HepG2 (cell line): Measurements from ENCODE around the gene JMJD7. TPM values are rescaled to one million over a fixed set of nuclear protein-coding genes. Genes with fewer than 3 reads are reported as not detected.

Source experiments
- DMAP1 ChIP-seq: IDR thresholded peaks from 2 replicates; pipeline ENCODE4 v1.6.1; 2016
- FLYWCH1 ChIP-seq: sonication (generic); formaldehyde crosslinking; IDR thresholded peaks from 2 replicates; pipeline ENCODE4 v1.8.1; 2023; ENCODE audit warnings: mild to moderate bottlenecking, missing genetic modification reagents
- FOXA1 ChIP-seq, 2 experiments: fragments of 450-650 bp in 1 of 2; sonication (generic) in 1 of 2; formaldehyde crosslinking in 1 of 2; IDR thresholded peaks; 2 replicates each; pipeline versions ENCODE4 v1.4.0 to v1.6.1; 2016 to 2020; ENCODE audit warnings: missing genetic modification reagents in 1 of 2
- FOXA3 ChIP-seq: IDR thresholded peaks from 2 replicates; pipeline ENCODE4 v1.6.1; 2016; ENCODE audit warnings: missing genetic modification reagents, missing compliant biosample characterization
- FOXP4 ChIP-seq: sonication (generic); formaldehyde crosslinking; IDR thresholded peaks from 2 replicates; pipeline ENCODE4 v1.4.0; 2020; ENCODE audit warnings: missing genetic modification reagents
- GMEB2 ChIP-seq: IDR thresholded peaks from 2 replicates; pipeline ENCODE4 v1.6.1; 2016; ENCODE audit warnings: missing biosample characterization, missing genetic modification reagents, low read depth
- HMGXB3 ChIP-seq: sonication (generic); formaldehyde crosslinking; IDR thresholded peaks from 2 replicates; pipeline ENCODE4 v1.4.0; 2020; ENCODE audit warnings: missing genetic modification reagents, borderline replicate concordance
- KDM2A ChIP-seq: sonication (generic); formaldehyde crosslinking; IDR thresholded peaks from 2 replicates; pipeline ENCODE4 v1.4.0; 2020; ENCODE audit warnings: low read depth, missing genetic modification reagents, borderline replicate concordance
- KLF16 ChIP-seq, 2 experiments: sonication (generic) in 1 of 2; formaldehyde crosslinking in 1 of 2; IDR thresholded peaks; 2 replicates each; pipeline versions ENCODE4 v1.6.1 to v1.8.0; 2016 to 2023; ENCODE audit warnings: missing genetic modification reagents in 2 of 2, missing compliant biosample characterization in 1 of 2
- KLF6 ChIP-seq: IDR thresholded peaks from 2 replicates; pipeline ENCODE4 v1.8.0; 2016; ENCODE audit warnings: missing biosample characterization, missing genetic modification reagents
- LCORL ChIP-seq, 2 experiments: fragments of 450-650 bp in 1 of 2; sonication (generic) in 1 of 2; formaldehyde crosslinking in 1 of 2; IDR thresholded peaks; 2 replicates each; pipeline versions ENCODE4 v1.5.0 to v1.6.1; 2017 to 2020; ENCODE audit warnings: antibody characterized with exemption in 1 of 2, missing genetic modification reagents in 1 of 2
- MAZ ChIP-seq, 2 experiments: sonication (generic) in 1 of 2; formaldehyde crosslinking in 1 of 2; IDR thresholded peaks; 2 replicates each; pipeline versions ENCODE4 v1.5.0 to v1.6.1; 2012 to 2020; ENCODE audit warnings: low read depth in 2 of 2, mild to moderate bottlenecking in 2 of 2, borderline replicate concordance in 1 of 2, improper control_type of control experiment in 1 of 2, low read length in 1 of 2, missing genetic modification reagents in 1 of 2, moderate library complexity in 1 of 2
- MLX ChIP-seq: IDR thresholded peaks from 2 replicates; pipeline ENCODE4 v1.6.1; 2016
- MYNN ChIP-seq: sonication (generic); formaldehyde crosslinking; IDR thresholded peaks from 2 replicates; pipeline ENCODE4 v1.4.0; 2020; ENCODE audit warnings: mild to moderate bottlenecking, low read depth, missing genetic modification reagents
- RFX5 ChIP-seq: IDR thresholded peaks from 2 replicates; pipeline ENCODE4 v1.6.1; 2011; ENCODE audit warnings: low read depth, low read length, improper control_type of control experiment
- SAP130 ChIP-seq: IDR thresholded peaks from 2 replicates; pipeline ENCODE4 v1.6.1; 2016; ENCODE audit warnings: low read depth
- TFE3 ChIP-seq: IDR thresholded peaks from 2 replicates; pipeline ENCODE4 v1.6.1; 2016
- TOPORS ChIP-seq: sonication (generic); formaldehyde crosslinking; IDR thresholded peaks from 2 replicates; pipeline ENCODE4 v1.8.0; 2023; ENCODE audit warnings: mild to moderate bottlenecking, missing genetic modification reagents
- U2AF2 ChIP-seq: fragments of 200-400 bp; formaldehyde crosslinking; IDR thresholded peaks from 2 replicates; pipeline ENCODE4 v1.6.1; 2017; ENCODE audit warnings: low read depth, mild to moderate bottlenecking, low read length
- ZNF749 ChIP-seq: sonication (generic); formaldehyde crosslinking; IDR thresholded peaks from 2 replicates; pipeline ENCODE4 v1.8.0; 2022; ENCODE audit warnings: mild to moderate bottlenecking, missing genetic modification reagents, moderate library complexity, borderline replicate concordance
- polyA plus RNA-seq, 8 experiments: library from polyadenylated mRNA; depleted of rRNA in 3 of 8; stranded (reverse) in 7 of 8; unstranded in 1 of 8; fragments of >200 nt; fragmentation: Illumina TruSeq in 4 of 8; extraction: Trizol in 4 of 8; gene quantifications; 2 replicates each; pipeline versions ENCODE4 v1.2.1 to v1.2.3, GENCODE V29; 2011 to 2016; ENCODE audit warnings: low read depth in 4 of 8, missing spikeins in 1 of 8, mixed read lengths in 1 of 8; ENCODE audit not compliant: insufficient read depth in 1 of 8
- total RNA-seq, 5 experiments: library from RNA; depleted of rRNA; stranded (reverse); fragments of >200 nt; fragmentation: Illumina TruSeq; extraction: Trizol; gene quantifications; 2 replicates each; pipeline ENCODE4 v1.2.3, GENCODE V29; 2016; ENCODE audit warnings: low read depth in 1 of 5

The JMJD7 gene
- total and polyA plus RNA-seq, 2 of the 13 experiments (the other 11 are each of a cell fraction or from before 2014, with no cell fraction given), result 6.4 to 7.1 TPM

GRCh38 chr15:41780266-41780665 lies 47.6 kb upstream of the JMJD7 start (continued):
- no peak for TF ChIP-seq FLYWCH1 (CRISPR knock-in tag)
- TF ChIP-seq GMEB2, result no peak
- TF ChIP-seq SAP130 (CRISPR knock-in tag), result peak; percentile 52; the same call in 1 of the 2 replicates
- TF ChIP-seq MYNN, result no peak
- no peak for TF ChIP-seq KDM2A (CRISPR knock-in tag)
- no peak for TF ChIP-seq MLX (CRISPR knock-in tag)
- TF ChIP-seq ZNF749 (CRISPR knock-in tag), result no peak
- TF ChIP-seq FOXP4 (CRISPR knock-in tag), result no peak
- no peak for TF ChIP-seq TFE3
- TF ChIP-seq RFX5, result no peak
- TF ChIP-seq U2AF2, result no peak
- TF ChIP-seq FOXA3, result peak; percentile 56
- TF ChIP-seq KLF6 (CRISPR knock-in tag), result 0 out of 2 replicates have a peak, but pooled peaks have one; percentile 44
- no peak for TF ChIP-seq FOXA1 (IDR thresholded peaks at IDR 0.05)
- TF ChIP-seq FOXA1 (CRISPR knock-in tag; IDR thresholded peaks at IDR 0.05), result peak; percentile 55; the same call in 1 of the 2 replicates
- no peak for TF ChIP-seq HMGXB3 (CRISPR knock-in tag)
- no peak for TF ChIP-seq MAZ (IDR thresholded peaks at IDR 0.05; ENCODE audit: borderline replicate concordance, low read depth, low read length)
- no peak for TF ChIP-seq MAZ (CRISPR knock-in tag; IDR thresholded peaks at IDR 0.05; ENCODE audit: low read depth)
- TF ChIP-seq KLF16 (CRISPR knock-in tag; IDR thresholded peaks at IDR 0.05), result no peak
- TF ChIP-seq TOPORS (CRISPR knock-in tag), result no peak
- 0 out of 2 replicates have a peak, but pooled peaks have one; percentile 63 for TF ChIP-seq DMAP1 (CRISPR knock-in tag)
- TF ChIP-seq LCORL (IDR thresholded peaks at IDR 0.05), result peak; percentile 89
- TF ChIP-seq LCORL (CRISPR knock-in tag; IDR thresholded peaks at IDR 0.05), result 0 out of 2 replicates have a peak, but pooled peaks have one; percentile 31
